ENCODE results near the gene LRRC26. TPM values are rescaled to one million over a fixed set of nuclear protein-coding genes. Genes with fewer than 3 reads are reported as not detected.
"Not testable (repeated sequence)": the region's sequence is repeated elsewhere in the genome, so short reads cannot be mapped to it uniquely, and the experiment has no call there.

Gene LRRC26
- total RNA-seq, 3 donors from 2014 or later: 18.7 to 63.0 (median 58.9) TPM

DNA sequence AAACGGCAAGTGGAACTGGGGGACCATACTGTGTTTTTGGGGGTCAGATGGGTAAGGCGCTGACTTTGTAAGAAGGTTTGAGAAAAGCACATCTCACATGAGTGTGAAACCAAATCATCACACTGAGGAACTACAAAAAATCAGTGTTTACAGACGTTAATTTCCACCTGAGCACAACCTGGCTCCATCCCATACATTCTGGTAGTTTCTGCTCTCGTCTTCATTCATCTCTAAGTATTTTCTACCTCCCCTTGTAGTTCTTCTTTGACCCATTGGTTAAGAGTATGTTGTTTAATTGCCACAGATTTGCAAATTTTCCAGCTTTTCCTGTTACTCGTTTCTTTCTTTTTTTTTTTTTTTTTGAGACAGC is 46.4 kb downstream of the LRRC26 start:
- no peak overlapping the region for H3K4me3 ChIP-seq
- TF ChIP-seq CTCF (IDR thresholded peaks at IDR 0.05): no peak
- intact Hi-C loops (cut with DNase I, micrococcal nuclease): no loop called here
- DNase-seq (no peak), ATAC-seq (no peak)
- H3K36me3 ChIP-seq (ENCODE audit: low read depth): no peaks in the 10 kb centered on the region
- no peaks in the 10 kb centered on the region for H3K9me3 ChIP-seq
- peaks cover 15% of the 10 kb centered on the region for H3K4me1 ChIP-seq (ENCODE audit: low read depth)

DNA sequence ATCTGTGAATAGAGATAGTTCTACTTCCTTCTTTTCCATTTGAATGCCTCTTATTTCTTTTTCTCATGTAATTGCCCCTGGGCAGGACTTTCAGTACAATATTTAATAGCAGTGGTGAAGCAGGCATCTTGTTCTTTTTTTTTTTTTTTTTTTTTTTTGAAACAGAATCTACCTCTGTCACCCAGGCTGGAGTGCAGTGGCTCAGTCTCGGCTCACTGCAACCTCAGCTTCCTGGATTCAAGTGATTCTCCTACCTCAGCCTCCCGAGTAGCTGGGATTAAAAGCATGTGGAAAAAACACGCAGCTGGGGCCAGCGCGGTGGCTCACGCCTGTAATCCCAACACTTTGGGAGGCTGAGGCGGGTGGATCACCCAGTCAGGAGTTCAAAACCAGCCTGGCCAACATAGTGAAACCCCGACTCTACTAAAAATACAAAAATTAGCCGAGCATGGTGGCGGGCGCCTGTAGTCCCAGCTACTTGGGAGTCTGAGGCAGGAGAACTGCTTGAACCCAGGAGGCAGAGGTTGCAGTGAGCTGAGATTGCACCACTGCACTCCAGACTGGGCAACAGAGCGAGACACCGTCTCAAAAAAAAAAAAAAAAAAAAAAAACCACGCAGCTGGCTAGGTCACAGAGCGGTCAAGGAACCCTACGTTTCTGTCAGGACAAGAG is 46.9 kb downstream of the LRRC26 start:
- DNase-seq: not testable (repeated sequence)

GRCh38 chr9:137121927-137122795 is 47.7 kb downstream of the LRRC26 start:
- H3K9me3 ChIP-seq; DNase-seq; H3K4me3 ChIP-seq; ATAC-seq; H3K36me3 ChIP-seq (ENCODE audit: low read depth); intact Hi-C loops (cut with DNase I, micrococcal nuclease); H3K4me1 ChIP-seq (ENCODE audit: low read depth): not testable (repeated sequence)

More for the DNA sequence above, 46.9 kb downstream of the LRRC26 start:
- ATAC-seq; intact Hi-C loops (cut with DNase I, micrococcal nuclease); H3K4me3 ChIP-seq; H3K36me3 ChIP-seq (ENCODE audit: low read depth); H3K9me3 ChIP-seq: not testable (repeated sequence)
- peaks cover 10% of the 10 kb centered on the region for H3K4me1 ChIP-seq (ENCODE audit: low read depth)

Small RNA genes lying within 50 kb of the gene (microRNA-seq; reads per million reads assigned to microRNA genes)
- gene MIR3621: not detected

Other genes starting within 250 kb of the LRRC26 start
- gene FBXW5, start 225.3 kb downstream of the LRRC26 start, total RNA-seq: 100 to 1,000 TPM; 127 to 197 (median 142) TPM
- gene C8G, start 224.8 kb downstream of the LRRC26 start, total RNA-seq: 10 to 100 TPM in 2 of 3 donors, 1 to 10 TPM in 1; 3.2 to 15.4 (median 10.4) TPM
- 10 to 100 TPM in 1 of 3 donors, 1 to 10 TPM in 2; 6.8 to 10.7 (median 7.6) TPM for gene LCN12, start 217.8 kb downstream of the LRRC26 start, total RNA-seq
- 10 to 100 TPM in 2 of 3 donors, 1 to 10 TPM in 1; 2.5 to 45.4 (median 16.1) TPM for gene PTGDS, start 192.5 kb downstream of the LRRC26 start, total RNA-seq
- under 1 TPM in 2 of 3 donors, not detected in 1; 0.17 to 0.76 TPM for gene LCNL1, start 187.1 kb downstream of the LRRC26 start, total RNA-seq
- 10 to 100 TPM; 32.0 to 39.9 (median 34.1) TPM for gene PAXX, start 177.6 kb downstream of the LRRC26 start, total RNA-seq
- 1 to 10 TPM in 1 of 3 donors, under 1 TPM in 2; 0.82 to 1.9 (median 0.99) TPM for gene CLIC3, start 173.5 kb downstream of the LRRC26 start, total RNA-seq
- 10 to 100 TPM; 20.1 to 77.2 (median 48.0) TPM for gene ABCA2, start 141.8 kb downstream of the LRRC26 start, total RNA-seq
- gene FUT7, start 138.0 kb downstream of the LRRC26 start, total RNA-seq: under 1 TPM in 2 of 3 donors, not detected in 1; 0.14 to 0.27 TPM
- 100 to 1,000 TPM in 1 of 3 donors, 10 to 100 TPM in 2; 78.6 to 177 (median 83.0) TPM for gene NPDC1, start 123.9 kb downstream of the LRRC26 start, total RNA-seq
- 10 to 100 TPM in 2 of 3 donors, 1 to 10 TPM in 1; 7.7 to 26.8 (median 10.7) TPM for gene ENTPD2, start 116.0 kb downstream of the LRRC26 start, total RNA-seq
- gene SAPCD2, start 99.5 kb downstream of the LRRC26 start, total RNA-seq: 10 to 100 TPM in 1 of 3 donors, 1 to 10 TPM in 2; 2.7 to 11.2 (median 6.0) TPM
- 10 to 100 TPM; 10.5 to 13.6 (median 12.8) TPM for gene UAP1L1, start 92.5 kb downstream of the LRRC26 start, total RNA-seq
- gene MAN1B1, start 83.1 kb downstream of the LRRC26 start, total RNA-seq: 10 to 100 TPM; 36.1 to 55.4 (median 52.7) TPM
- 100 to 1,000 TPM in 1 of 3 donors, 10 to 100 TPM in 2; 47.0 to 114 (median 51.5) TPM for gene DPP7, start 55.3 kb downstream of the LRRC26 start, total RNA-seq
- 1 to 10 TPM in 1 of 3 donors, under 1 TPM in 1, not detected in 1; 0.36 to 2.6 TPM for gene GRIN1, start 30.9 kb downstream of the LRRC26 start, total RNA-seq
- 1 to 10 TPM in 1 of 3 donors, not detected in 2; 1.0 TPM for gene TMEM210, start 2.0 kb upstream of the LRRC26 start, total RNA-seq
- 10 to 100 TPM; 60.8 to 65.9 (median 61.7) TPM for gene ANAPC2, start 18.5 kb upstream of the LRRC26 start, total RNA-seq
- gene SSNA1, start 18.6 kb upstream of the LRRC26 start, total RNA-seq: 10 to 100 TPM; 56.7 to 71.1 (median 64.0) TPM
- 100 to 1,000 TPM in 2 of 3 donors, 10 to 100 TPM in 1; 73.8 to 170 (median 122) TPM for gene TPRN, start 30.7 kb upstream of the LRRC26 start, total RNA-seq
- gene TMEM203, start 35.6 kb upstream of the LRRC26 start, total RNA-seq: 10 to 100 TPM; 30.6 to 40.4 (median 40.0) TPM
- gene NDOR1, start 35.6 kb upstream of the LRRC26 start, total RNA-seq: 10 to 100 TPM; 15.9 to 19.7 (median 19.0) TPM
- gene RNF208, start 52.2 kb upstream of the LRRC26 start, total RNA-seq: 1 to 10 TPM; 5.3 to 7.1 (median 5.8) TPM
- not detected for gene CYSRT1, start 55.1 kb upstream of the LRRC26 start, total RNA-seq
- not detected for gene RNF224, start 57.5 kb upstream of the LRRC26 start, total RNA-seq
- not detected for gene SLC34A3, start 60.9 kb upstream of the LRRC26 start, total RNA-seq
- gene TUBB4B, start 71.2 kb upstream of the LRRC26 start, total RNA-seq: 100 to 1,000 TPM; 286 to 379 (median 332) TPM
- not detected for gene STPG3, start 81.2 kb upstream of the LRRC26 start, total RNA-seq
- gene NELFB, start 85.3 kb upstream of the LRRC26 start, total RNA-seq: 10 to 100 TPM; 52.9 to 66.2 (median 60.5) TPM
- 10 to 100 TPM; 23.3 to 48.6 (median 45.3) TPM for gene TOR4A, start 107.7 kb upstream of the LRRC26 start, total RNA-seq
- 100 to 1,000 TPM in 2 of 3 donors, 10 to 100 TPM in 1; 61.4 to 171 (median 146) TPM for gene NRARP, start 132.2 kb upstream of the LRRC26 start, total RNA-seq

Data from mucosa of descending colon (tissue), 3 donors.